HEK293T (cell line): Measurements from ENCODE around the gene EIF1AX.

ENCODE experiments used
- CTCF ChIA-PET: fragments of 350-600 bp; formaldehyde crosslinking; extraction: SDS; loops from one replicate; lab custom pipeline; 2021; ENCODE audit warnings: antibody characterized with exemption, inconsistent platforms; lab: Yijun Ruan, JAX
- POLR2A ChIA-PET: fragments of 350-600 bp; formaldehyde crosslinking; extraction: SDS; loops from one replicate; lab custom pipeline; 2020; ENCODE audit warnings: antibody characterized with exemption, inconsistent platforms; lab: Yijun Ruan, JAX
- DNase-seq: peaks from one replicate; pipeline ENCODE4 v3.0.0; 2012; ENCODE audit warnings: mixed read lengths; ENCODE audit errors: extremely low spot score
- ARNT ChIP-seq: fragments of 450-650 bp; IDR thresholded peaks from 2 replicates; pipeline ENCODE4 v1.6.1; 2017; ENCODE audit warnings: mild to moderate bottlenecking
- BHLHE40 ChIP-seq: fragments of 450-650 bp; IDR thresholded peaks from 2 replicates; pipeline ENCODE4 v1.6.1; 2016; ENCODE audit warnings: mild to moderate bottlenecking, moderate library complexity, borderline replicate concordance
- CTBP1 ChIP-seq: fragments of 450-650 bp; IDR thresholded peaks from 2 replicates; pipeline ENCODE4 v1.6.1; 2016; ENCODE audit warnings: borderline replicate concordance
- ELF4 ChIP-seq: fragments of 450-650 bp; IDR thresholded peaks from 2 replicates; pipeline ENCODE4 v1.6.1; 2017; ENCODE audit warnings: antibody characterized with exemption
- FOXA1 ChIP-seq: fragments of 450-650 bp; IDR thresholded peaks from 2 replicates; pipeline ENCODE4 v1.6.1; 2016; ENCODE audit warnings: mild to moderate bottlenecking
- FOXK2 ChIP-seq: fragments of 450-650 bp; IDR thresholded peaks from 2 replicates; pipeline ENCODE4 v1.6.1; 2016; ENCODE audit warnings: mild to moderate bottlenecking
- FOXM1 ChIP-seq: fragments of 450-650 bp; IDR thresholded peaks from 2 replicates; pipeline ENCODE4 v1.6.1; 2017; ENCODE audit warnings: mild to moderate bottlenecking, borderline replicate concordance
- HDGF ChIP-seq: fragments of 450-650 bp; IDR thresholded peaks from 2 replicates; pipeline ENCODE4 v1.6.1; 2017; ENCODE audit warnings: antibody characterized with exemption, borderline replicate concordance
- L3MBTL2 ChIP-seq: fragments of 450-650 bp; conservative IDR thresholded peaks from 2 replicates; pipeline ENCODE4 v1.6.1; 2016; ENCODE audit warnings: mild to moderate bottlenecking
- LEF1 ChIP-seq: fragments of 450-650 bp; IDR thresholded peaks from 2 replicates; pipeline ENCODE4 v1.6.1; 2017; ENCODE audit warnings: mild to moderate bottlenecking, borderline replicate concordance
- NFRKB ChIP-seq: fragments of 450-650 bp; IDR thresholded peaks from 2 replicates; pipeline ENCODE4 v1.6.1; 2016; ENCODE audit warnings: mild to moderate bottlenecking, moderate library complexity
- PKNOX1 ChIP-seq: fragments of 450-650 bp; IDR thresholded peaks from 2 replicates; pipeline ENCODE4 v1.6.1; 2016
- SP1 ChIP-seq: fragments of 450-650 bp; IDR thresholded peaks from 2 replicates; pipeline ENCODE4 v1.6.1; 2017
- SUZ12 ChIP-seq: fragments of 450-650 bp; IDR thresholded peaks from 2 replicates; pipeline ENCODE4 v1.6.1; 2016; ENCODE audit warnings: mild to moderate bottlenecking
- TARDBP ChIP-seq: fragments of 450-650 bp; IDR thresholded peaks from 2 replicates; pipeline ENCODE4 v1.6.1; 2016
- ZNF384 ChIP-seq: fragments of 450-650 bp; IDR thresholded peaks from 2 replicates; pipeline ENCODE4 v1.6.1; 2016

Gene EIF1AX

GRCh38 chrX:20144491-20144890, 2.9 kb upstream of the EIF1AX start:
- TF ChIP-seq LEF1, result no peak
- TF ChIP-seq FOXM1, result no peak
- TF ChIP-seq ARNT, result no peak
- no peak for TF ChIP-seq HDGF
- no peak for TF ChIP-seq ZNF384
- CTCF ChIA-PET, result no interaction called here
- DNase-seq, result no peak
- POLR2A ChIA-PET, result no interaction called here

DNA sequence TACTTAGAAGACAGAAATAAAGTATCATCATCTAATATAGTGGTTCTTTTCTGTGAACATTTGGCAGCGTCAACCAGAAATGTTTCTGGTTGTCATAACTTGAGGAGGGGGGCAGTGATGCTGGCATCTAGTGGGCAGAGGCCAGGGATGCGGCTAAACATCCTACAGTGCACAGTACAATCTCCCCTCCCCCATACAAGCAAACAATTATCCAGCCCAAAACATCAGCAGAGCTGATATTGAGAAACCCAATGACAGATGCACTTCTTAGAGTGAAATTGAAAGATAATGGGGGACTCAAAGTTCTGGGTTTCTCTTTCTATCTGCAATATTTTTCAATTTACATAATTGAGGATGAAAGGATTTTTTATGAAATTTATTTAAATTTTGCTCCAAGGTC, 1.9 kb upstream of the EIF1AX start:
- ChIA-PET POLR2A (no interaction called here), CTCF (no interaction called here)
- no peak for DNase-seq
- TF ChIP-seq SP1 (no peak), ELF4 (no peak), TARDBP (no peak), BHLHE40 (no peak), NFRKB (no peak), FOXA1 (no peak), FOXK2 (no peak), FOXM1 (no peak), LEF1 (no peak), CTBP1 (no peak), ZNF384 (no peak), HDGF (no peak), L3MBTL2 (no peak), PKNOX1 (no peak), SUZ12 (no peak), ARNT (no peak)

GRCh38 chrX:20143111-20143510, 1.5 kb upstream of the EIF1AX start:
- no peak for TF ChIP-seq NFRKB
- no peak for TF ChIP-seq FOXM1
- TF ChIP-seq SUZ12, result no peak
- no peak for DNase-seq
- CTCF ChIA-PET, result no interaction called here
- POLR2A ChIA-PET, result interaction anchor here (0.7 to 1.5 kb wide), 2 partner anchors 9 to 16 kb away, joined by 3 to 4 read pairs; no protein-coding TSS in a partner anchor

DNA sequence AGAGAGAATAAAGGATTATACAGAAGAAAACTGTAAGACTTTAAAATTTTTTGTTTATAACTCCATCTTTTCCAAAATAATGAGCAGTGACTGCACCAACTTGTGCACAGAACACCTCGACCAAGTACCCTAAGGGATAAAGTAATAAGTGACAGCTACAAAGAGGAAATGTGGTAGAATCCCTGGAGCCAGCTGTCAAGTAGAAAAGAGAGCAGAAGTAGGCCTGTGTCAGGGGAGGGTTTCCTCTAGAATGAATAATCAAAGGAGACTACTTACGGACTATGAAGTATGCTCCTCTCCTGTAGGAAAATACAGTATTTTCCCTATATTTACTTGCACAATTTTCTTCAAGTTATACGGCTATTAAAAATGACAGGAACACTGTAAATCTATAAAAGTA, 1.2 kb downstream of the EIF1AX start:
- DNase-seq, result no peak
- TF ChIP-seq L3MBTL2 (no peak), LEF1 (no peak), ZNF384 (no peak), PKNOX1 (no peak), ELF4 (no peak), BHLHE40 (no peak), CTBP1 (no peak), SUZ12 (no peak), FOXA1 (no peak)
- ChIA-PET CTCF (no interaction called here), POLR2A (interaction anchor here (2.2 kb wide), 1 partner anchor 9 kb away, joined by 8 read pairs; no protein-coding TSS in a partner anchor)

DNA sequence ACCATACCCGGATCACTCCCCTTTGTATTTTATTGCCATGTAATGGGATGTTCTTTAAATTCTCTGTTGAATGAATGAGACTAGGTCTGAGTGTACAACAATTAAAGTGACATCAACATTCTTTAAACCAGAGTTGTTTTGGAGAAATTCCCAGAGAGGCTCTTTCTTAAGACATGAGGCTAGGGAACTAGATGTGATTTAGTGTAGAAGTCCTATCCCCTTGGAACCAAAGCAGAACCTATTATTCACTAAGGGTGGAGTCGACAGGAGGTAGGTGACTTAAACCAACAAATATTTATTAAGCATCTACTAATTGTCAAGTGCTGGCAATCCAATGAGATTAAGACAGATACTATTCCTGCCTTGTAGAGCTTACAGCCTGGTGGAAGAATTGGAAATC, 1.7 kb downstream of the EIF1AX start:
- no peak for DNase-seq
- POLR2A ChIA-PET, result interaction anchor here (2.2 kb wide), 1 partner anchor 8 kb away, joined by 8 read pairs; no protein-coding TSS in a partner anchor
- CTCF ChIA-PET, result no interaction called here
- no peak for TF ChIP-seq TARDBP
- TF ChIP-seq SP1, result no peak
- TF ChIP-seq HDGF, result no peak
- no peak for TF ChIP-seq PKNOX1
- TF ChIP-seq NFRKB, result no peak
- no peak for TF ChIP-seq BHLHE40

GRCh38 chrX:20135944-20136343, 5.7 kb downstream of the EIF1AX start:
- TF ChIP-seq TARDBP, result no peak
- no peak for TF ChIP-seq LEF1
- no peak for TF ChIP-seq HDGF
- no peak for TF ChIP-seq CTBP1
- no peak for TF ChIP-seq SP1
- TF ChIP-seq FOXA1, result no peak
- ChIA-PET POLR2A (no interaction called here), CTCF (no interaction called here)
- no peak for DNase-seq

- POLR2A ChIA-PET, result interaction anchor here (2.1 kb wide), 1 partner anchor 8 kb away, joined by 8 read pairs; the partner anchor contains the start of gene EIF1AX
- no peak for TF ChIP-seq FOXK2
- no peak for TF ChIP-seq L3MBTL2
- TF ChIP-seq ELF4, result no peak
- no peak for TF ChIP-seq FOXM1
- TF ChIP-seq SUZ12, result no peak
- TF ChIP-seq FOXA1, result no peak
- no peak for TF ChIP-seq CTBP1
- TF ChIP-seq ZNF384, result no peak
- TF ChIP-seq HDGF, result no peak
- TF ChIP-seq TARDBP, result no peak
- TF ChIP-seq BHLHE40, result no peak
- no peak for TF ChIP-seq PKNOX1
- TF ChIP-seq SP1, result no peak
- no peak for DNase-seq
- CTCF ChIA-PET, result no interaction called here
Observed at GRCh38 chrX:20132666-20133065, 9.0 kb downstream of the EIF1AX start.
